ENCODE results near the gene CYTH4. TPM values are rescaled to one million over a fixed set of nuclear protein-coding genes. Genes with fewer than 3 reads are reported as not detected.

Gene CYTH4
- total RNA-seq, 2 experiments from 2014 or later = 16.3 to 16.4 TPM

DNA sequence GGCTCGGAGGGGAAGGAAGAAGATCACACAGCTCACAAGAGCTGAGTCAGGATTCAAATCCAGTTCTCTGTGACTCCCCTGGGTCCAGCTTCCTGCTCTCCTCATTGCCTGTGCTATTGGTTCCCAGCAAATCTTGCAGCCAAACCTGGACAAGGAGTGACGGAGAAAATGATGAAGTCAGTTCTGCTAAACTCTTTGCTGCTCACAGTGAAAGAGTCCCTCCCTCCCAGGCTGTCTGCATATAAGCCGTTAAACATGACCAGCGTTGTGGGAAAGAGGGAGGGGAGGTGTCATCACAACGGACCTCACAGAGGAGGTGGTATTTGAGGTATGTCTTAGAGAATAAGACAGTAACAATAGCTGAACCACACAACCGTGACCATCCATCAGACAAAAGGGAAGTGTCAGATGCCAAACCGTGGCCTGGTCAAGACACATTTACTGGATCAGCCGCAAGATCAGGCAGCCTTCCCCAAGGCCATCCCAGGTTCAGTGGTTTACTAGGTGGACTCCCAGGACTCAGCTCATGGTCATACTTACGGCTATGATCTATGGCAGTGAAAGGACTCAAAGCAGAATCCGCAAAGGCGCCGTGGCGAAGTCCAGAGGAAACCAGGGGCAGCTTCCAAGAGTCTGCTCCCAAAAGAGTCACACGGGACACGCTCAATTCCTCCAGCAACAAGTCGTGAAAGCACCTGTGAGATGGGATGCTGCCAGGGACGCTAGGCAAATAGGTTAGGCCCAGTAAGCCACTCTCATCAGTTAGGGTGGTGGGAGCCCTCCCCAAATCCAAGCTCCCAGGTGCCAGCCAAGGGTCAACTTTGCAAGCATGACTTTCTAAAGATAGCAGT, 2.8 kb upstream of the CYTH4 start:
- CTCF ChIA-PET = interaction anchor here (1.3 to 2.1 kb wide), 2 partner anchors 9 to 12 kb away, joined by 5 to 8 read pairs; no protein-coding TSS in a partner anchor
- POLR2A ChIA-PET = no interaction called here

DNA sequence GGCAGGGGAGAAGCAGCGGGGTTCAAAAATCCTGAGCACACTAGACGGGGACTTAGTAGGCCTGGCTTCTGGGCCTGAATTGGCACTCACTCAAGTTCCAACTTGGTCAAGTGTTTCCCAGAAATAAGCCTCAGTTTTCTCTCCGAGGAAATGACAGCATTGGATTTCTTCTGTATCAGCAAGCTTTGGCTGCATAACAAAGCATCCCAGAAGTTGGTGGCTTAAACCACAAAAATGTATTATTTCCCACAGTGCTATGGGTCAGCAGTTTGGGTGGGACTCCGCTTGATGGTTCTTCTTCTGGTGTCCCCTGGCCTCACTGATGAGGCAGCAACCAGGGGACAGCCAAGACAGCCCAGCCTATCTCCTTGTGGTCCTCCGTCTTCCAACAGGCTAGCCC, 1.6 kb upstream of the CYTH4 start:
- ChIA-PET POLR2A (no interaction called here), CTCF (interaction anchor here (0.7 kb wide), 1 partner anchor 206 kb away, joined by 3 read pairs; the partner anchor contains the start of gene MFNG)

DNA sequence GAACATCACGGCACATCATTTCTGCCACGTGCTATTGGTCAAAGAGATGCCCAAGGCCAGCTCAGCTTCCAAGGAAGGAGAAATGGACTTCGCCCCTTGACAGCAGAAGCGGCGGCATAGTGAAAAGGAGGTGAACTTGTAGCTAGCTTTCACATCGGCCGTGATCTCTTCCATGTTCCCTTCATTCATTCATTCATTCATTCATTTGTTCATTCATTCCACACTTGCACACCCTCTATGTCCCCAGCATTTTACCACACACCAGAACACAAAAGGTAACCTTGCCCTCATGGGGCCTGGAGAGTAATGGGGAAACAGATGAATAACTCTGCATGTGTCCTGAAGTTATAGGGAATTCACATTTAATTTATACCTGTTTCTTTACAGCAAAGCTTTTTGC, 1.1 kb upstream of the CYTH4 start:
- ChIA-PET CTCF (interaction anchor here (0.7 kb wide), 1 partner anchor 205 kb away, joined by 3 read pairs; the partner anchor contains the start of gene MFNG), POLR2A (interaction anchor here (0.8 kb wide), 1 partner anchor 29 kb away, joined by 3 read pairs; no protein-coding TSS in a partner anchor)

GRCh38 chr22:37281646-37282384, 493 bp upstream of the CYTH4 start:
- ChIA-PET CTCF (interaction anchor here (0.7 to 2.4 kb wide), 3 partner anchors 9 to 204 kb away, joined by 3 to 7 read pairs (median 3); partner anchors contain the start of gene MFNG), POLR2A (interaction anchor here (0.6 to 0.8 kb wide), 2 partner anchors 20 to 28 kb away, joined by 3 to 4 read pairs; no protein-coding TSS in a partner anchor)

DNA sequence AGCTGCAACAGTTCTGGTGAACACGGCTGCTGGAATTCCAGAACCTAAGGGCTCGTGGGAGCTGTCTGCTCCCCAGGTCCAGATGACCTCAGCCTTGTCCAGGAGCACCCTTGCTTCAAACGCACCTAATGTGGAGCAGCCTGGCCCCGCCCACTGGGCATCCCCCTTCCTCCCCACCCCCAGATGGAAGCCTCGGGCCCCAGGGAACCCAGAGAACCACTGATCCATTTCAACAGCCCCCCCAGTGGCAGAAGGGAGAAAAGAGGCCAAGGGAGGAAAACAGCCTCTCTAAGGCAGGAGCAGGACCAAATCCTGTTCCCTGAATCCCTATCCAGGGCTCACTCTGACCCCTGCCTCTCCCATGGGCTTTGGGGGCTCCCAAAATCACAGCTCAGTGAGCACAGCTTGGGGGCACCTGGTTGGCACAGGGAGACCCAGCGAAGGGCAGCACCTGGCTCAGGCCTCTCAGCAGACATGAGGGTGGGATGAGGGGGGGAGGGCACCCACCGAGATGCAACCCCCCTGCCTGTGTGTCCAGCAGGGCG, 1.2 kb downstream of the CYTH4 start:
- CTCF ChIA-PET = interaction anchor here (1.4 to 2.4 kb wide), 3 partner anchors 11 to 33 kb away, joined by 6 to 8 read pairs (median 7); no protein-coding TSS in a partner anchor
- POLR2A ChIA-PET = interaction anchor here (0.7 to 1.5 kb wide), 2 partner anchors 16 to 40 kb away, joined by 3 read pairs; no protein-coding TSS in a partner anchor

DNA sequence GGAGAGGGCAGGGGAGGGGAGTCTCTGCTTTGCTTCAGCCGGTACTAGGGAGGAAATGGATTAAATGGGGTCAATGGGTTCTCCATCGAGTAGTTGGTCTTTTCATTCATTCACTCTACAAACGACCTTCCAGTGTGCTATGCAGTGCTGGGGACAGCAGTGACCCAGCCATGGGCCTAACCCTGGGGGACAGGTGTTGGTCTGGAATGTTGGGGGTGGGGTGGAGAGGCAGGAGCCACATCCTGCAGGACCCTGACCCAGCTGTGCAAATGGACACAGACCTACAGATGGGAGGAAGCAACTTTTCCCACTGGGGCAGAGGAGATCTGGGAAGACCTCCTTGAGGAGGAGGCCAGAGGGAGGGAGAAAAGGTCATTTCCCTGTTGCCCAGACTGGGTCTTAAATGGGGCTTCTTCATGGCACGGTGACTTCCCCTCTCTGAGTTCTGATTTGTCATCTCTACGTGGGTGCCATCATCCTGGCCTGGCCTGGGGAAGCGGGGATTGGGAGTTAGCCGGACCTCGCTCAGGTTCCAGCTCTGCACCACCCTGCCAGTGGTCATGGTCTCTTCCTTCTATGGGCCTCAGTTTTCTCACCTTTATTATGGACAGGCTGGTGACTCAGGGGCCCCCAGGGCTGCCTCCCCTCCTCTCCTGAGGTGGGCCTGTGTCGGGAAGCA, 2.0 kb downstream of the CYTH4 start:
- CTCF ChIA-PET = interaction anchor here (1.3 to 2.4 kb wide), 4 partner anchors 11 to 32 kb away, joined by 4 to 8 read pairs (median 6); no protein-coding TSS in a partner anchor
- POLR2A ChIA-PET = interaction anchor here (1.2 kb wide), 1 partner anchor 16 kb away, joined by 3 read pairs; no protein-coding TSS in a partner anchor

GRCh38 chr22:37284805-37285355, 2.6 kb downstream of the CYTH4 start:
- POLR2A ChIA-PET = interaction anchor here (1.2 kb wide), 1 partner anchor 16 kb away, joined by 3 read pairs; no protein-coding TSS in a partner anchor
- CTCF ChIA-PET = interaction anchor here (1.3 to 2.2 kb wide), 2 partner anchors 18 to 32 kb away, joined by 4 to 8 read pairs; no protein-coding TSS in a partner anchor

DNA sequence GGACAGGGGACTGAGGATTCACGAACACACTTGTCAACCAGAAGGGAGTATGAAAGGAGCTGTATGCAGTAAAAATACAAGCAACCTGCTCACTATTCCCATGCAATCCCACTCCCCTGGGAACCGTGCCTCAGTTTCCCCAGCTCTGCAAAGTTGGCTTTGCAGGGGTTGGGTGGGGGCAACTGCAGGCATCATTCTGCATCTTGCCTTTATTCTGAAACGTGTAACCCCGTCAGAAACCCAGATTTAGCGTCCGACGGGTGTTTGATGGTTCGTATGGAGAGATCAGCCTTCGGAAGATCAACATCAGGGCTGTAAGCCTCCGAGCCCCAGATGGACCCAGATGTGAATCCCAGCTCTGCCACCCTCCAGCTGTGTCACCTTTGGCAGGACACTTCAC, 3.6 kb downstream of the CYTH4 start:
- CTCF ChIA-PET = interaction anchor here (0.7 to 2.2 kb wide), 3 partner anchors 14 to 31 kb away, joined by 3 to 8 read pairs (median 3); no protein-coding TSS in a partner anchor
- POLR2A ChIA-PET = no interaction called here

GRCh38 chr22:37287550-37287951, 5.2 kb downstream of the CYTH4 start:
- POLR2A ChIA-PET = no interaction called here
- CTCF ChIA-PET = interaction anchor here (1.1 kb wide), 1 partner anchor 16 kb away, joined by 3 read pairs; no protein-coding TSS in a partner anchor

- ChIA-PET CTCF (no interaction called here), POLR2A (no interaction called here)
Measured at GRCh38 chr22:37288521-37288920, 6.2 kb downstream of the CYTH4 start.

DNA sequence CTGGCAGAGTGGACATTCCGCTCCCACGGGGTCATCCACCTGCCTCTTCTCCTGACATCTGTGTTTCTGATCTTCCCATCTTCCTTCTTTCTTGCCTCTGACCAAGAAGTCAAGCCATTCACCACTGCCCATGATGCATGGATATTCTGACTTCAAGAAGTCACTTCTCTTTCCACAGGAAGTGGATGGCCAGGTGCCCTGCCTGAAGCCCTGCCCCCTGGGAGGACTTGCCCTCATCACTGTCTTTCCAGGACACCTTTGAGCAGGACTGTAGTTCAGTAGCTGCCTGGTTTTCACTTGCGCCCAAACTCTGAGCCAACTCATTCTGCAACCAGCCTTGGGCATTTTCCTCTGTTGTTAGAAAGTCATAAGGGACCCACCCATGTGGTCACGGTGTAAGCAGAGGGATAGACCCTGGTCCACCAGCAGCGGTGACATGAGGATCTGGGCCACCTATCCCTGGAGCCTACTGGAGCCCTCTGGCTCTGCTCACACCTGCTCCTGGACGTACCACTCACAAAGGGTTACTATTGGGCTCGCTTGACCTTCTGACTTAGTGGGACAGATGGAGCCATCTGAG, 6.9 kb downstream of the CYTH4 start:
- ChIA-PET POLR2A (no interaction called here), CTCF (interaction anchor here (0.6 to 1.6 kb wide), 4 partner anchors 10 to 986 kb away, joined by 3 to 5 read pairs (median 4); no protein-coding TSS in a partner anchor)

DNA sequence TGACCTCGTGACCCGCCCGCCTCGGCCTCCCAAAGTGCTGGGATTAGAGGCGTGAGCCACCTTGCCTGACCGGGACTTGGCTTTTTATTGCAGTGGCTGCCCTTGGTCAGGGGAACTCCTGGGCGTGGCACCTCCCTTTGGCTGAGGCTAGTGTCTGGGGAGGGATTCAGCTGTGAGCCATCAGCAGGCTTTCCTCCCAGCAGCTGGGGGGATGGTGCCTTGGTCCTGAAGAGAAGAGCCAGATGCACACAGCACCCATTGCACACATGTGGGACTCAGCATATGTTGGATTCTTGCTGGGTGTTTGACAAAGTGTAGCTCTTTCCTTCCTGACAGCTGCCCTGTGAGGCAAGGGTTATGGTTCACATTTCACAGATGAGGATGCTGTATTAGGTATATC, 8.4 kb downstream of the CYTH4 start:
- ChIA-PET CTCF (interaction anchor here (1.6 kb wide), 1 partner anchor 19 kb away, joined by 3 read pairs; no protein-coding TSS in a partner anchor), POLR2A (no interaction called here)

GRCh38 chr22:37291559-37292298, 9.4 kb downstream of the CYTH4 start:
- ChIA-PET POLR2A (no interaction called here), CTCF (no interaction called here)

- ChIA-PET CTCF (no interaction called here), POLR2A (interaction anchor here (0.5 kb wide), 1 partner anchor 180 kb away, joined by 3 read pairs; no protein-coding TSS in a partner anchor)
Measured at GRCh38 chr22:37292641-37293040, 10.3 kb downstream of the CYTH4 start.

DNA sequence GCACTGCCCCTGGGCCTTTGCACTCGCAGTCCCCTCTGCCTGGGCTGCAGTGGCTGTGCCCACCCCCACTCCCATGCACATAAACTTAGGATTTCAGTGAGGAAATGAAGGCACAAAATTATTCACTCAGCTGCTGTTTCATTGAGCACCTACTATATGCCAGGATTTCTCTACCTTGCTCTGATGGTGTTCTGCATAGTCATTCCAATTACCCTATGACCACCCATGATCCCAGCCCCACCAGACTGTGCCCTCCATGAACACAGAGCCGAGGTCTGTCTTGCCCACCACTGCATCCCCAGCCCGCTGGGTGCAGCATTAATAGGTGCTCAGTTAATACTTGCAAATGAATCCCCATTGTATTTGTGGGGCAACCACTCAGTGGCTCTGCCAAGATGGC, 10.9 kb downstream of the CYTH4 start:
- CTCF ChIA-PET = interaction anchor here (1.0 kb wide), 1 partner anchor 54 kb away, joined by 3 read pairs; no protein-coding TSS in a partner anchor
- POLR2A ChIA-PET = no interaction called here

- POLR2A ChIA-PET = no interaction called here
- CTCF ChIA-PET = no interaction called here
Measured at GRCh38 chr22:37294747-37295146, 12.4 kb downstream of the CYTH4 start.

DNA sequence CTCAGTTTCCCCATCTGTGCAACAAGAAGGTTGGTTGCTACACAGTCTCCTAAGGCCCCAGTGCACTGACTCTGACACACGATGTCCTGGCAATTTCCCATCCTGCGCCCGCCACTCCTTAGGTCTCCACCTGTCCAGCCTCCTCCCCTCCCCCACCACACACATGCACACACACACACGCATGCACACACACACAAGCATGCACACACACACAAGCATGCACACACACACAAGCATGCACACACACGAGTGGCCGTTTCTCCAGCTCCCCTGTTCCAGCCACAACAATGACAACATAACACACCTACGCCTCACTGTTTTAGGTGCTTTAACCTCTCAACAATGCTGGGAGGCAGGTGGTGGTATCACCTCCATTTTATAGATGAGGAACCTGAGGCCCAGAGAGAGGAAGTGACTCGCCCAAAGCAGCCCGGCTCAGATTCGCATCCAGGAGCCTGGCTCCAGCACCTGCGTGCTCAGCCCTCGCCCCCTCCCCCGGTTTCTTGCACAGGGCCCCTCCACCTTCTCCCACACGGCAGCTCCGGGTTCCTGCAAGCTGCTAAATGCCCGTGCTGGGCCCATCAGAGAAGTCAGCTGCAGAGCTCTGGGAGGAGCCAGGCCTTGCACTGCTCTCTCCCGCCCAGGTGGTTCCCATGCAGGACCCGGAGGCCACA, 13.0 kb downstream of the CYTH4 start:
- CTCF ChIA-PET = no interaction called here

More for the DNA sequence above, 13.0 kb downstream of the CYTH4 start:
- POLR2A ChIA-PET = no interaction called here
